ENCODE measurements around the gene PCDH1.
"Not testable (repeated sequence)": the region's sequence is repeated elsewhere in the genome, so short reads cannot be mapped to it uniquely, and the experiment has no call there.

PCDH1 gene

DNA sequence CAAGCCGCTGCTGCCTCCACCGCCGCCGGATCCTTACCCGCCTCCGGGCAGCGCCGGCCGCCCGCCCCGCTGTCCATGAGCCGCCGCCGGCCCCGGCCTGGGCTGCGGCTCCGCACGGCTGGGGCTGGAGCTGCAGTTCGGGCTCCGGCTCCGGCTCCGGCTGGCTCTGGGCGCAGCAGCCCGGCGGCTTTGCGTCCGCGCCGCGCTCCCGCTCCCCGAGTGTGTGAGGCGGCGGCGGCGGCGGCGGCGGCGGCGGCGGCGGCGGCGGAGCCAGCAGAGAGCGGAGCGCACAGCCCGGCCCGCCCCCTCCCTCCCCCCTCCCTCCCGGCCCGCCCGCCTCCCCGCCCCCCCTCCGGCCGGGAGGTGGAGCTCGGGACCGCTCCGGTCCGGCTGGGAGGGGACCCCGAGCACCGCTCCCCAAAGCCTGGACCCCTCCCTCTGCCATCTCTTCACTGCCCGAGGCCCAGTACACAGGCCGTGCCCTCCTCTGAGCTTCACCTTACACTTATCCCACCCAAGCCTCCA is at the start of gene PCDH1:
TSS of gene PCDH1 (minus strand) at position 225 of the 525 bp plus-strand sequence. CDS start at position 77, 148 bp downstream.
- DNase-seq (ENCODE audit: low read depth), result no peak

DNA sequence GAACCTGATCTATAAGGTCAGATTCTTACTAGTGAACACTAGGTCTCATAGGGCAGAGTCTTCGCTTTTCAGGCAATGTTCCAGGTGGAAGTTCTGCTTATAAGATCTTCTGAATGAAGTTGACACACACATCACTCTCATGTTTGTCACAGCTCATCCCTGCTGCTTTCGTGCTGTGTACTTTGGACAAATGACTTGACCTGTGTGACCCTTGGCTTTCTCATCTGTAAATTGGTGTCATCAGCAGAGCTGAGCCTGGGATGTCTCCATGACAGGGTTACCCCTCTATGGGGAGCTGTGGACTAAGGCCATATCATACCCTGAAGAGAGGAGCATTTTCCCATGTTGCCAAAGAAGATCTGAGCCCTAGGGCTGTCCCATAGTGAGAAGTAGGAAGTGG is 48.2 kb upstream of the PCDH1 start:
- DNase-seq (ENCODE audit: low read depth), result no peak

DNA sequence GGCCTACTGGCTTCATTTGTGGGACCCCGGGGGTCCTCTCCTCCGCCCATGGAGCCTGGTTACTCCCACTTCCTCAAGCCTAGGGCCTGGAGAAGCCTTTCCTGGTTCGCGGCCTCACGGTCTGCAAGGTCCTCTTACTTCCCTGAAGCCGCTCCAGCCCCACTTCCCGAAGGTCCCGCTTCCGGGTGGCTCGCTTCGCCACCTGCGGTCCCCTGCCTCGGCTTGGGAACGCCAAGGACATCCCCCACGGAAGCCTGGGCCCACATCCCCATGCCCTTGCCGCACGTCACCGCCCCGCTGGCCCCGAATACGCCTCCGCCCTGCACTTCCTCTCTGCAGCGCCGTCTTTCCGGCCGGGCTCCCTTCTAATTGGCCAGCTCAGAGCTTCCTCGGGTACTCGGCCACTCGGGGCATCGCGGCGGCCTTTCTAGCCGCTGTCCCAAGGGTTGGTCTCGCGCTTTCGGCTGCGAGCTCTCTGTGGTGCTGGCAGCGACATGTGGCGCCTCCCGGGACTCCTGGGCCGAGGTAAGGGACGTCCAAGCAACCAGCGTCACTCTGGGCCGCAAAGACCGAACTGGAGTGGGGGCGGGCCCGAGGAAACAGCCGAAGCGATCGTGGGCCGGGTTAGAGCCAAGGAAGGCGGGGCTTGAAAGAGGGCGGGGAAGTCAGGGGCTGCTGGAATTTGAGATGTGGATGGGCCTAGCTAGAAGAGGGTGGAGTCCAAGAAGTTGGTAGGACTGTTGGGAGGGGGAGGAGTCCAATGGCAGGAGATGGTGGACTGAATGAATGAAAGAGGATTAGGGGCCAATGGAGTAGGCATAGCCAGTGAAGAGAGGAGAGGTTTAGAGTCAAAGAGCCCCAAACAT is 45.5 kb upstream of the PCDH1 start, which contains the start of gene DELE1:
TSS of gene DELE1 (plus strand) at position 424 of the 866 bp plus-strand sequence. CDS start at position 495, 71 bp downstream.
- DNase-seq (ENCODE audit: low read depth), result peak; percentile 80

DNA sequence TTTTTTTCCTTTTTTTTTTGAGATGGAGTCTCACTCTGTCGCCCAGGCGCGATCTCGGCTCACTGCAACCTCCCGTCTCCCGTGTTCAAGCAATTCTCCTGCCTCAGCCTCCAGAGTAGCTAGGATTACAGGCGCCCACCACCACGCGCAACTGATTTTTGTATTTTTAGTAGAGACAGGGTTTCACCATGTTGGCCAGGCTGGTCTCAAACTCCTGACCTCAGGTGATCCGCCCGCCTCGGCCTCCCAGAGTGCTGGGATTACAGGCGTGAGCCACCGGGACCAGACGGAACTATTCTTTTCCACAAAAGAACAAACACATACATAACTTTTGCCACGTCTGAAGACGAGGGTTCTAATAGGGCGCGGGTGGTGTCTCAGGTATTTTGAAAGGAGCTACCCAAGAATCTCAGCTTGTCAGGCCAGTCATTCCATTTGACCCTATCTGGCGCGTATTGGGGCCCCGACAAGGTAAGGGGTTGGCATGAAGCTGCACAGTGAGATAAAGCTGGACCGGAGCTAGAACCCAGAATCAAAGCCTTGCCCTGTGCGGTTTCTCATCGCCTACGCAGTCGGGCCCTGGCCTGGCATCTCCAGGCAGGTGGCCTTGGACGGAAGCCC is 44.7 kb upstream of the PCDH1 start:
- DNase-seq (ENCODE audit: low read depth), result not testable (repeated sequence)

DNA sequence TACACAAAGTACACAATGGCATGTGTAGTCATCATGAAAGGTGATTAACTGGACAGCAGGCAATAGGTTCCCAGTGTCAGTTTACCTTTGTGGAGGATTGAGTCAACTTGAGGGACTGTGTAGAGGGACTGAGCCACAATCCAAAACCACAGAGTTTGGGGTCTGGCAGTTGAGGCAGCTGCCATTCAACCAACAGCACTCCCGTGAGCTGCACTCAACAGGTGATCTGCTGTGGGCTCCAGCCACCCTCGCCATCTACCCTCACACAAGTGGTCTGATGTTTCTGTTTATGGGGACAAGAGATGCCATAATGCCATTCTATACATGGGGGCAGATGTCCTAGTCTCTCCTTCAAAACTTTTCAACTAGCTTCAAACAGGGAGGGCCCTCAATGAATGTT is 42.6 kb upstream of the PCDH1 start:
- DNase-seq (ENCODE audit: low read depth), result no peak

DNA sequence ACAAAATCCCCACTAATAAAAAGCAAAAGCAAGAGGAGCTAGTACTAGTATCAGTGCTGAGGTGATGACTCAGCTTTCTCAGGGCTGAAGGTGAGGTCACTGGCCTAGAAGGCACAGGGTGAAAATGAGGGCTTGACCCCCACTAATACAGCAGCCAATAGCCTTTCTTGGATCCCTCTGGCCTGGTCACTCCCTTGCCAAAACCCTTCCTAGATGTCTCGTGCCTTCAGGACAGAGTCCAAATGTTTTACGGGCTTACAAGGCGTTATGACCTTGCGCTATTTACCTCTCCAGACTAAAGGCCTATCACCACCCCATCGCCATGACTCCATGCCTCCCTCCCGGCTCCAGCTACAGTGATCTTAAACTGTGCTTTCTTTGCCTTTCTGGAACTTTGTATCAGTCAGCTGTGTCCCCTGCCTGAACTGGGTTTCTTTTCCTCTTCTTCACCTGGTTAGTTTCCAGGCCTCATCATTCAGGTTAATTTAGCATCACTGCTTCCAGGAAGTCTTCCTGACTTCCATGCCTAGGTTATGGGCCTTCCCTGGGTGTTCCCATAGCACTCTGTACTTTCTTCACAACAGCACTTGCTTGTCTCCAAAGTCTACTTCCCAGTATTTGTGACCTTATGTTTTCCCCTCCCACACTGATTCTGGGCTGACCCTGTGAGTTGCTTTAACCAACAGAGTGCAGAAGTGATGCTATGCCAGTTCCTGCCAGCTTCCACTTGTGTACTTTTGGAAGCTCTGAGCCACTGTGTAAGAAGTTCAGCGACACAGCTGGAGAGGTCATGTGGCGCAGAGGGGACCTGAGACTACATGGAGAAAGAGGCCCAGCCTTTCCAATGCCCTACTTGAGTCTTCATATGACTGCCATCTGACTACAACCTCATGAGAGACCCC is 41.3 kb upstream of the PCDH1 start:
- no peak for DNase-seq (ENCODE audit: low read depth)

DNA sequence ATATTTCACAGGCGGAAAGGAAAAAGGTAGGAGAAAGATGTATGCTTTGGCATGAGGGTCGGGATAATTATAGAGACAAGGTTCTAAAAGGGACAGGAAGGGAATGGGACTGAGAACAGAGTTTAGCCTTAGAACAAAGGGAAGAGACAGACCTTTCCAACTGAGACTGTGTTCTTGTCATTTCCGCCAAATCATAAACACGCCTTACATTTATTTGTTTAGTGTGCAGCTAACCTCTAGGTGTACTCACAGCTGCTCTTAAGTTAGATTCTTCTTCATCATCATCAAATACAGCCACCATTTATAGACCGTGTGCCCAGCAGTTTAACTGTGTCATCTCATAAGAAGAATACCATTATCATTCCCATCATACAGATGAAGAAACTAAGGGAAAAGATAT is 39.5 kb upstream of the PCDH1 start:
- no peak for DNase-seq (ENCODE audit: low read depth)

DNA sequence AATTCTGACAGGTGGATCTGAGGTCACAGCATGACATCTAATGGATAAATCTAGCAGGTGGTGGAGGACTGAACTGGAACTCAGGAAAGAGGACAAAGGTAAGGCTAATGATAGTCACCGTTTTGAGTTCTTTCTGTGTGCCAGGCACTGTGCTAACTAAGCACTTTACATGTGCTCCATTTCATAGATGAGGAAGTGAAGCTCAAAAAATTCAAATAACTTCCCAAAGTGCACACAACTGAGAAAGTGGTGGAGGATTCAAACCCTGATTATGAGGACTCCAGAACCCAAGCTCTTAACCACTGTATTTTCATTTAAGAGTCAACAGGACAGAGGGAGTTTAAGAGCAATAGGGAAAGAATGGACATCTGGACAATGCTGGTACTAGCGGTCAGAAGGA is 38.3 kb upstream of the PCDH1 start:
- no peak for DNase-seq (ENCODE audit: low read depth)

DNA sequence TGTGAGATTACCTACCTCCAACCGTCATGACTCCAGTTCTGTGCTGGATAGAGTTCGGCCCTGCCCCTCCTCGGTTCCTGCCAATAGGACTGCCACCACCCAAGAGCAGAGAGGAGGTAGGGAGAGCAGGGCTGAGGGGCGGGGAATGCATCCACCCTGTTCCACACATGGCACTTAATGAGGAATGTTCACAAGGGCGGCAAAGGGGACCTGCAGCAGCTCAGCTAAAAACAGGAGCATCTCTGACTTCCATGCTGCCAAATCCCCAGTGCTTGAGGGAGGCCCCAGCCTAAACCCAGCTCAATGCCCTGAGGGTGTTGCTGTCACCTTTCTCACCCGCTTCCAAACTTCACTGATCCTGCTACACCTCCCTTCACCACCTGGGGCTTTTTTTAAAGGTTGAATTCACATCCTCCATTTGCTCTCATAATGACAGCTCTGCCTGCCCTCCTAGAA is 37.7 kb upstream of the PCDH1 start:
- no peak for DNase-seq (ENCODE audit: low read depth)

DNA sequence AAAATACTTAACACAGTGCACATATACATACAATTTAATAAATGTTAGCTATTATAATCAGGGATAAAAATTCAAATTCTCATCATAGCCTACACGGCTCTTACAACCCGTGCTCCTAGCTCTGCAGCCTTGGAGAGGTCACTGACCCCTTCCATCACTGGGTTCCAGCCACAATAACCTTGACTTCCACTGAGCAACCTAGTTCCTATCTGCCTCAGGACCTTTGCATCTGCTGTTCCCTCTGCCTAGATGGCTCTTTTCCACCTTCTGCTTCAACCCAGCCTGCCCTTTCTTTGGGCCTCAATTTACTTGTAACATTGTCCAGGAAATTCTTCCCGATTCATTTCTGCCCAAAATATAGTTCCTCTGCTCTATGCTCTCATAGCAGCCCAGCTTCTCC is 36.6 kb upstream of the PCDH1 start:
- DNase-seq (ENCODE audit: low read depth), result no peak

DNA sequence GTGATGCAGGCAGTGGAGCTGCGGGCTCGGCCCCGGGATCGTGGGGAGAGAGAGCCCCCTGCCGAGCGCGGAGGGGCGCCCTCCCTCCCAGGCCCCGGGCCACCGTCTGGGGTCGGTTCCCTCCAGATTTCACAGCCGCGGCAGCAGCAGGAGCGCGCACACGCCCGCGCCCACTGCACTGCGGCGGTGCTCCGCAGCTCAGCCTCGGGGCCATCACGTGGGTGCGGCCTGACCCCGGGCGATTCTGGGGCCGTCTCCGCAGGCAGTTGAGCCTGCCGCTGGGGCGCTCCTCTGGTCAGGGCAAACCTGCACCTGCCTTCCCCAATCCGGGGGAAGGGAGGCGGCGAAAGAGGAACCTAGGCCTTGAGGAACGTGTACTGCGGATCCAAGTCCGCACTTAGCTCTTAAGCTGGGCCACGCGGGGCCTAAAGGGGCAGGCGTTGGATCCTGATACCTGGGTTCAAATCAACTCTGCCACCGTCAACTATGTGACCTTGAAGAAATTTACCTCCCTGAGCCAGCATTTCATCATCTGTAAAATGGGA is 36.1 kb upstream of the PCDH1 start:
- DNase-seq (ENCODE audit: low read depth), result peak; percentile 32

DNA sequence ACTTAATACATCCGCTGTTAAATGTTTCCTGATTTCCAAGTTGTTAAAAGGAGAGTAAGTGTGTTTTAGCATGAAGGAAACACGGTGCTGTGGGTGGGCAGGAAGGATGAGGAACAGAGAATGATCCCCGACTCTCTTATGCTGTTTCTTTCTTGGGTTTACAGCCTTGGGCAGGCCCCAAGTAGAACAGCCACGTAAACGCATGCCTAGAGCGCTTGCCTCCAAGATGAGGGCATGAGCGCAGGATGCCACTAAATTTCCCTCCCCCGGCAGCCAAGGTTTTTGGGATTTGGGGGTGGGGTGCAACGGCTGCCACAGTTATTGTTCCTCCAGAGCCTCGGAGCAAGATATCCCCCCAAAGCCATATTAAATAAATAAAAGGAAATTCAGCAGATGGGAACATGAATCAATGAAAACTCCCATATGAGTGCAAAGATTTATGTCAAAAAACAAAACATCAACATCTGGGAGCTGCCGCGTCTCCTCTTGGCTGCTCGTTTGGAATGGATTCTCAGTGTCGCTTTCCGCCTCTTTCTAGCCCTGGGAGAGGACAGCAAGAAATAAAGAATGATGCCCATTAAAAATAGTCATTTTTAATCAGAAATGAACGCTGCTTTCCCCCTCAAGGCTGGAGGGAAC is 35.5 kb upstream of the PCDH1 start:
- DNase-seq (ENCODE audit: low read depth), result no peak

DNA sequence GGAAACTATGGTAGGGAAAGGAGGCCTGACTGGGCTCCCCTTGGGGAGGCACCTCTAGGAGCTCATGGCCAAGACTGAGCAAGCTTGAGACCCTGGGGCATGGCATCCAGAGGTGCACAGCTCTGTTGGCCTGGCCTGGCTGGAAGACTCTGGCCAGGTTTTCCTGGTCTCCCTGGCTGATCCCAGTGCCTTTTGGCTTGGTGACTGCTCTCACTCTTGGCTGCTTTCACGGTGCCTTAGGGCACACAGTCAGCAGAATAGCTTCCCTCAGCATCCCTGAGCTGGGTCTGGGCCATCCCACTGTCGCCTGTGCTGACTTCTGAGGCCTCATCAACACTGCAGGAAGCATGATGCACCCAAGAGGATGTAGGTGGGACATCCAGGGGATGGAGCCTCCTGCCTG is 32.1 kb upstream of the PCDH1 start:
- no peak for DNase-seq (ENCODE audit: low read depth)

DNA sequence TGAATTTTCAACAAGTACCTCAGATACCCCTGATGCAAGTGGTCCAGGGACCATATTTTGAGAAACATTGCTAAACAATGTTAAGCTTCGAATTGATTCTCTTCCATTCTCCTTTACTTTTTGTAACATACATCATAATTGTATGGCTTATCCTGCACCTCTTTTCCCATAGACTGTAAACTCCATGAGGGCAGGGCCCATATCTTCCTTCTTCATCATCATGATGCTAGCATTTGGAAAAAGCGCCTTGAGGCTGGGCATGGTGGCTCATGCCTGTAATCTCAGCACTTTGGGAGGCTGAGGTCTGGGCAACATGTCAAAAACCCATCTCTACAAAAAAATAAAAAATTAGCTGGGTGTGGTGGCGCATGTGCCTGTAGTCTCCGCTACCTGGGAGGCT is 31.0 kb upstream of the PCDH1 start:
- DNase-seq (ENCODE audit: low read depth), result no peak

DNA sequence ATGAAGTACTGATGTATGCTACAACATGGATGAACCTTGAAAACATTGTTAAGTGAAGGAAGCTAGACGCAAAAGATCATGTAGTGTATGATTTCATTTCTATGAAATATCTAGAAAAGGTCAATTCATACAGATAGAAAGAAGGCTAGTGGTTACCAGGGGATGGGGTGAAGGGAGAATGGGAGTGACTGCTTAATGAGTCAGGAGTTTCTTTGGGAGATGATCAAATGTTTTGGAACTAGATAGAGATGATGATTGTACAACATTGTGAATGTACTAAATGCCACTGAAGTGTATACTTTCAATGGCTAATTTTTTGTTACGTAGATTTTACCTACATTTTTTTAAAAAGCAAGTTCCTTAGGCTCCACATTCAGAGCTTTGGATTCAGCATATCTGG is 30.6 kb upstream of the PCDH1 start:
- no peak for DNase-seq (ENCODE audit: low read depth)

DNA sequence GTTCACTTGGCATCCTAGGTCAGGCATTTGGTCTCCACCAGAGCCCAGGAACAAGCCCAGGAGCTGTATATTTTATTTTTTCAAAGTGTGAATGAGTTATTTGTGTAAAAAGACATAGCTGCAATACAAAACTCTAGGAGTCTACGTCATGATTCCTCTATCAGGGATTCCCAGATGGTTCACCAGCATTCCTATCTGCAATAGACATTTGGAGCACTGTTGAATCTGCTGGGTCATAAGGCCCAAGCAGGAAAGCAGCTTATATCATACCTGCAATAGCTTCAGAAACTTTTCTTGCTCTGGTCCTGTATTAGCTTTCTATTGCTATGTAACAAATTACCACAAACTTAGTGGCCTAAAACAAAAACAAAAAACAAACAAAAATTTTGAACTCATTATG is 28.8 kb upstream of the PCDH1 start:
- DNase-seq (ENCODE audit: low read depth), result no peak

DNA sequence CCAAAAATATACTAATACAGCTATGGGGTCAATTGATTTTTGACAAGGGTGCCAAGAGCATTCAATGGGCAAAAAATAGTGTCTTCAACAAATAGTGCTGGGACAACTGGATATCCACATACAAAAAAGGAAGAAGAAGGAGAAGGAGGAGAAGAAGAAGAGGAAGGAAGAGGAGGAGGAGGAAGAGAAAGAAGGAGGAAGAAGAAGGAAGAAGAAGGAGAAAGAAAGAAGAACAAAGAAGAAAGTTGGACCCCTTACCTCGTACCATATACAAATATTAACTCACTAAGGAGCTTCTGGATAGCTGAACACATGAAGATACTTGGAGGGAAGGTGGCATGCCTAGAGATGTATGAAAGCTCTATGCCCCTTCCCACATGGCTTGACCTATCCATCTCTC is 28.3 kb upstream of the PCDH1 start:
- DNase-seq (ENCODE audit: low read depth), result no peak

DNA sequence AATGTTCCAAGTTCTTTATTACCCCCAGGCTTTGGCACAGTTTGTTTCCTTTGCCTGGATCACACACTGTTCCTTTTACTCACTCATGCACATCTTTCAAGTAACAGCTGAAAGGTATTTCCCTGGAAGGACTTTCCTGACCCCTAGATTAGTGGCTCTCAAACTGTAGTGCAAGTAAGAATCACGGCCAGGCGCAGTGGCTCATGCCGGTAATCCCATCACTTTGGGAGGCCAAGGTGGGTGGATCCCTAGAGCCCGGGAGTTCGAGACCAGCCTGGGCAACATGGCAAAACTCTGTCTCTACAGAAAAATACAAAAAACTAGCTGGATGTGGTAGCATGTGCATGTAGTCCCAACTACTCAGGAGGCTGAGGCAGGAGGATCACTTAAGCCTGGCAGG is 26.3 kb upstream of the PCDH1 start:
- DNase-seq (ENCODE audit: low read depth), result no peak

DNA sequence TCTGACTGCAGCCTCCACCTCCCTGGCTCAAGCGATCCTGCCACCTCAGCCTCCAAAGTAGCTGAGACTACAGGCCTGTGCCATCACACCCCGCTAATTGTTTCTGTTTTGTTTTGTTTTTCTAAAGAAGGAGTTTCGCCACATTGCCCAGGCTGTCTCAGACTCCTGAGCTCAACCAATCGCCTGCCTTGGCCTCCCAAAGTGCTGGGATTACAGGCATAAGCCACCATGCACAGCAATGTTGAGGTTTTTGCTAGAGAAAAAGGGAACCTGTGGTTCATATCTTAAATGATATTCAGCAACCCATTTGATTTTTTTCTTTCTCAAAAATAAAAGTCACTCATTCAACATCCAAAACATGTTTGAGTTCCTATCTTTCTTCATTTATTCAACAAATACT is 25.1 kb upstream of the PCDH1 start:
- no peak for DNase-seq (ENCODE audit: low read depth)

DNA sequence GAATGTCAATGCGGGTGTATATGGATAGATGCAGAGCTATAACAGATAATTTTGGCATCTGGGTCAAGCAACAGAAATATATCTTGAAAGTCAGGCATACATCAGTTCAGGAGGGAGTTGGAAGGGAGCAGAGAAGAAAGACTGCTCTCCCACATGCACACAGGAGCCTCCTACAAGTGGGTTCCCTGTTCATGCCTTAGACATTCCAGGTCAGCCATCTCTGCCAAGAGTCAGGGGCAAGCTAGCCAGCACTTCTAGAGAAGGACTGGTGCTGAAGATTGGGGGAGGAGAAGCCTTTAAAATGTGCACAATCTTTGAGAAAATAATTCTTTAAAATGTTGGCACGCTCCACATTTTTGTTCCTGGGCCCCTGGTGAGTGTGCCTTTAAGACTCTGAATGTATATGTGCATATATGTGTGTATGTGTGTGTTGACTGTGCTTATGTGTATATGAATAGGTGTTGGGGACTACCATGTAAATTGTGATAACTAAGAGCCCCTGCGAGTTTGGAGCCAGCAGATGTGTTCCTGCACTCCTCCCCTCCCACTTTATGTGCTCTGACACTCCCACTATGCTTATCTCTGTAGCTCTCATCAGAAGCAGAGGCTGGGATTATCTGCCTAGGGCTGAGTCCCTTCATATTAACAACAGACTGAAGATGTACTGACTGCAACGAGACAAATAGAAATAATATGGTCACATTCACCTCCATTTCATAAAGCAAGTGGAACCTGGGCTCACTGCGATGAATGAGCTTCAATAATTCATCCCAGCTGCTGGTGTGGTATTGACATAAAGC is 24.0 kb upstream of the PCDH1 start:
- DNase-seq (ENCODE audit: low read depth), result no peak
